Esophagus muscularis mucosa (tissue), 3 donors: ENCODE measurements around the gene TNFSF11.

Experiments
- CTCF ChIP-seq, 3 experiments: fragments of 200-600 bp in 2 of 3; fragments of 450-650 bp in 1 of 3; sonication (generic) in 2 of 3; IDR thresholded peaks; one replicate each; pipeline ENCODE4 v1.5.1; 2017 to 2019; ENCODE audit warnings: antibody characterized with exemption in 3 of 3, mild to moderate bottlenecking in 2 of 3, moderate library complexity in 1 of 3
- POLR2A ChIP-seq: fragments of 450-650 bp; IDR thresholded peaks from one replicate; pipeline ENCODE4 v1.6.1; 2017; ENCODE audit warnings: antibody characterized with exemption, moderate library complexity, mild to moderate bottlenecking, low read depth
- POLR2AphosphoS5 ChIP-seq, 2 donors: sonication (generic); formaldehyde crosslinking; IDR thresholded peaks; one replicate each; pipeline ENCODE4 v1.6.1; 2017; ENCODE audit warnings: antibody characterized with exemption in 2 of 2

GRCh38 chr13:42645717-42646116, 71.8 kb downstream of the TNFSF11 start:
- TF ChIP-seq CTCF (IDR thresholded peaks at IDR 0.05) (no peak), POLR2AphosphoS5 (IDR thresholded peaks at IDR 0.05) (no peak), POLR2A (no peak)
